NCI-H2107 treated with DMSO at 0.1 percent for 48 hours (cell line): ENCODE data around the gene PPP1R3G.

Experiments used
- DNase-seq: peaks from one replicate; lab custom pipeline; 2025; ENCODE audit not compliant: unreplicated experiment; lab: John Stamatoyannopoulos, UW

Gene PPP1R3G

GRCh38 chr6:5093231-5094015, 8.3 kb downstream of the PPP1R3G start:
- no peak for DNase-seq

DNA sequence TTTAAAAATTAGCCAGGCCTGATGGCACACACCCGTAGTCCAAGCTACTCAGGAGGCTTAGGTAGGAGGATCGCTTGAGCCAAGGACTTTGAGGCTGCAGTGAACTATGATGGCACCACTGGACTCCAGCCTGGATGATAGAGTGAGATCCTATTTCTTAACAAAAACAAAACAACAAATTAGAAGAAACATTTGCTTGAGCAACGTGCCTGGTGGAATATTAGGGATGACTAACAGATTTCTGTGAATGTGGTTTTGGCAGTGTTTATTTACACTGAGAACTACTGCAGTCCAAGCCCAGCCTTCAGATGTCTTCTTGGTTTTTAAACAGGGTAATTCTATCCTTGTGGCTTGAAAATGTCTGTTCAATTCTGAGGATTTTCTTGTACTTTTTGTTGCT, 9.2 kb downstream of the PPP1R3G start:
- DNase-seq = no peak

GRCh38 chr6:5095236-5095635, 10.1 kb downstream of the PPP1R3G start:
- no peak for DNase-seq

- no peak for DNase-seq
Measured at GRCh38 chr6:5096482-5096881, 11.3 kb downstream of the PPP1R3G start.

GRCh38 chr6:5098501-5099270, 13.5 kb downstream of the PPP1R3G start:
- DNase-seq = no peak

GRCh38 chr6:5099537-5099936, 14.4 kb downstream of the PPP1R3G start:
- no peak for DNase-seq

- no peak for DNase-seq
Measured at GRCh38 chr6:5100806-5101205, 15.7 kb downstream of the PPP1R3G start.

GRCh38 chr6:5102267-5102970, 17.3 kb downstream of the PPP1R3G start:
- no peak for DNase-seq

DNA sequence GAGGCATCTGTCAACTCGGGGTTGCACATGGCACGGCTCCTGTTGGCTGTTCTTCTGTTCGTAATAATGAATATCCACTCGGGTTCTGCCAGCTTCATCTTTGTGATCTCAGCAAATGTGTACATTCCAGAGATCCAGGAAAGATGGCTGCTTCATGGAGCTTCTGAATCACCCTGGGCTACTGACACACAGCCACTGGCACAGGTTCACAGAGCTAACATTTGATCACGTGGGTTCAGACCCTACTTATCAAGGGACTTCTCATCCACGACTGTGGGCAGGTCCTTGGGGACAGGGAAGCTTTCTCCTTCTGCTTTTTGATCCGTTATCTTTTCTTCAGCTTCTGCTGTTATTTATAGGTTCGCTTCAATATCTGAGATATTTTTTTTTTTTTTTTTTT, 18.1 kb downstream of the PPP1R3G start:
- no peak for DNase-seq

DNA sequence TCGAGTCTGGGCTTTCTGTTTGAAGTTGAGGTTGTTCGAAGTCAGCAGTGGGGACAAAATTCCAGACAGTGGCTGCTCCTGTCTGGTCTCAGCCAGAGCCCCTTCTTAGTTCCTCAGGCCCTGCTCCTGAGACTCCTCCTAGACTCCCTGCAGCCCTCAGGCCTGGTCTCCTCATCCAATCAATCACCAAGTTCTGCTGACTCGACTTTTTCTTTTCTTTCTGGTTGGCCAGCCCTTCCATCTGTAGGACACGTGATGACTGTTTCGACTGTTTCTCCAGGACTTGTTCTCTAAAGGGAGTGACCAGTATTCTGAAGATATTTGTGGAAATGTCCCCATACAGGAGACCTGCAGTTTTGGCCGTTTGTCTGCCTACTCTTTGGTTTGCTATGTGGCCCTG, 19.5 kb downstream of the PPP1R3G start:
- DNase-seq = no peak

DNA sequence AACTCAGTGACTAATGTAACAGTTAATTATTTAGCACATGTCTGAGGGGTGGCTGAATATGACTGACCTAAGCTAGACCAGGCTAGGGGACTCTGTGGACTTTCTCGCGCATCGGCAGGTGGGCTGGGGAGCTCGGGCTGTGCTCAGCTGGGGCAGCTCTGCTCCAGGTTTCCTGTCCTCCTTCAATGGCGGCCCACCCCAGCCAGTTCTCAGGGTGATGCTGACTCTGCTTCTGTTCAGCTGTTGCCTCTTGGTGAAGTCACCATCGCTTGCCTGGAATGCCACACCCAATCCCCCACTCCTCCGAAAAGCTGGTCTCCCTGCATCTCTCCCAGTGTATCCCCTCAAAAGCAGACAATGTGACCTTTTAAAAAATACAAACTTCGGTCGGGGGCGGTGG, 20.0 kb downstream of the PPP1R3G start:
- no peak for DNase-seq

- no peak for DNase-seq
Measured at GRCh38 chr6:5107341-5107740, 22.2 kb downstream of the PPP1R3G start.

- DNase-seq = no peak
Measured at GRCh38 chr6:5108068-5108467, 22.9 kb downstream of the PPP1R3G start.

- DNase-seq = no peak
Measured at GRCh38 chr6:5108536-5109150, 23.5 kb downstream of the PPP1R3G start.

DNA sequence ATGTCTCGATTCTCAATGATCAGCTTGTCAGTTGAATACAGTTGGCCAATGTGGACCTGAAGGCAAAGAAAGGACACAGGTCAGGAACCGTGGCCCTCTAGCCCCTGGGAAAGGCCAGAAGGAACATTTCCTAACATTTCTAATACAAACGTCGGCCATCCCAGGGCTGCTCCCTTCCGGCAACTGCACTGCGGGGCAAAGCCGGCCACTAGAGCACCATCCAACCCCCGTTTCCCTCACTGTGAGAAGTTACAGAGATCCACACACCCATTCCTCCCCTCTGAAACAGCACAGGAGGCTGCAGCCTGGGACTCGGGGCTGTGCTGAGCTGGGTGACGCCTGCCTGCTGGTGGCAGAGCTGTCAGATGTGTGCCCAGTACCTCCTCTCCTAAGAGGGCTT, 24.3 kb downstream of the PPP1R3G start:
- no peak for DNase-seq

DNA sequence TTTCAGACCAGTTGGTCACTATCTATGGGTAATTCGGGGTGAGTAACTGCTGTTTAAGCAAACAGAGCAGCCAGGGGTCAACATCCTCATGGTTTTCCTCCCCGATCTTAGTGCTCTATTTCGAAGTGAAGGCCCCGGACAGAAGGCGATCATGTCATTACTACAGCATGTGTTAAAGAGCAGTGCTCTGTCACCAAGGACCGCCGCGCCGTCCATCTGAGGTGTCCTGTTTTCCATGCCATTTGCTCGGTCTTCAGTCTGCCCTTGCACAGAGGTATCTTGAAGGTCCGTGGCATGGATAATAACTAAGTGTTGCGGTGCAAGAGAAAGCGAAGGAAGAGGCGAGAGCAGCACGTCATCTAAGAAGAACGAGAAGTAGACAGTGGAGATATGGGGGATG, 25.1 kb downstream of the PPP1R3G start:
- no peak for DNase-seq

GRCh38 chr6:5111626-5112025, 26.5 kb downstream of the PPP1R3G start:
- no peak for DNase-seq

GRCh38 chr6:5112066-5112799, 27.1 kb downstream of the PPP1R3G start:
- no peak for DNase-seq

DNA sequence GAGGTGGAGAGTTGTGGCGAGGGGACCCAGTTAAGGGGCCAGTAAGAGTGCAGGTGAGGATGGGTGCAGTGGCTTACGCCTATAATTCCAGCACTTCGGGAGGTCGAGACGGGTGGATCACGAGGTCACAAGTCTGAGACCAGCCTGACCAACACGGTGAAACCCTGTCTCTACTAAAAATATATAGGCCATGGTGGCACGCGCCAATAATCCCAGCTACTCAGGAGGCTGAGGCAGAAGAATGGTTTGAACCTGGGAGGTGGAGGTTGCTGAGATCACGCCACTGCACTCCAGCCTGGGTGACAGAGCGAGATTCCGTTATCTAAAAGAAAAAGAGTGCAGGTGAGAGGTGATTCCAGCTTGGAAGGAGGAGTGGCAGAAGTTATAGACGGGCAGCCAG, 28.0 kb downstream of the PPP1R3G start:
- DNase-seq = no peak

GRCh38 chr6:5115168-5115567, 30.0 kb downstream of the PPP1R3G start:
- DNase-seq = no peak
